A673 (cell line): ENCODE measurements around the gene TPD52L1. TPM values are rescaled to one million over a fixed set of nuclear protein-coding genes. Genes with fewer than 3 reads are reported as not detected.

Experiments
- BruUV-seq: library from RNA; stranded (reverse); fragments of 400-500 nt; replicated peaks from 2 replicates; lab custom pipeline; 2021; lab: Mats Ljungman, UMichigan
- CTCF ChIA-PET: fragments of 300-600 bp; sonication (Branson Sonifier 250); formaldehyde crosslinking; loops from one replicate; lab custom pipeline; 2022; ENCODE audit warnings: antibody characterized with exemption; lab: Charles Lee
- POLR2A ChIA-PET: fragments of 300-600 bp; sonication (Branson Sonifier 250); formaldehyde crosslinking; loops from one replicate; lab custom pipeline; 2022; ENCODE audit warnings: antibody characterized with exemption; ENCODE audit not compliant: low non-redundant PET; lab: Charles Lee
- DNase-seq: peaks from one replicate; pipeline ENCODE4 v3.0.0-alpha.2; 2015; ENCODE audit warnings: low spot score
- H3K27ac ChIP-seq: fragments of 200-600 bp; sonication (generic); 2 replicates; pipeline ENCODE4 v1.5.1; 2016; ENCODE audit warnings: mixed run types, low read depth, mild to moderate bottlenecking, mixed read lengths, antibody characterized with exemption, low read length; ENCODE audit not compliant: poor library complexity, severe bottlenecking
- H3K27me3 ChIP-seq: fragments of 200-600 bp; sonication (generic); replicated peaks from 2 replicates; pipeline ENCODE4 v1.6.1; 2017; ENCODE audit warnings: mixed run types, low read depth, mild to moderate bottlenecking, mixed read lengths, antibody characterized with exemption, low read length; ENCODE audit not compliant: insufficient read depth, poor library complexity
- H3K36me3 ChIP-seq: fragments of 200-600 bp; sonication (generic); 2 replicates; pipeline ENCODE4 v1.6.1; 2016; ENCODE audit warnings: mixed run types, mild to moderate bottlenecking, mixed read lengths, antibody characterized with exemption, low read length; ENCODE audit not compliant: insufficient read depth, poor library complexity, severe bottlenecking
- H3K4me1 ChIP-seq: fragments of 200-600 bp; sonication (generic); 2 replicates; pipeline ENCODE4 v1.6.1; 2017; ENCODE audit warnings: mixed run types, mild to moderate bottlenecking, mixed read lengths, antibody characterized with exemption, low read length; ENCODE audit not compliant: insufficient read depth, poor library complexity, severe bottlenecking
- H3K4me3 ChIP-seq: fragments of 200-600 bp; sonication (generic); 2 replicates; pipeline ENCODE4 v1.5.1; 2016; ENCODE audit warnings: low read depth, mixed run types, mild to moderate bottlenecking, mixed read lengths, low read length; ENCODE audit not compliant: poor library complexity, severe bottlenecking
- H3K9me3 ChIP-seq: fragments of 200-600 bp; sonication (generic); 2 replicates; pipeline ENCODE4 v1.6.1; 2016; ENCODE audit warnings: mixed run types, low read depth, mild to moderate bottlenecking, mixed read lengths, antibody characterized with exemption, low read length; ENCODE audit not compliant: poor library complexity, severe bottlenecking
- EZH2 ChIP-seq: fragments of 200-600 bp; sonication (generic); IDR thresholded peaks from 2 replicates; pipeline ENCODE4 v1.6.1; 2017; ENCODE audit warnings: borderline replicate concordance, low read depth, mild to moderate bottlenecking, mixed read lengths, antibody characterized with exemption, low read length; ENCODE audit not compliant: poor library complexity, severe bottlenecking
- intact Hi-C: fragments of 100-400 bp; cut with micrococcal nuclease; formaldehyde crosslinking; loops from one replicate; pipeline ENCODE4 v1.10.0; 2022; ENCODE audit not compliant: unreplicated experiment
- total RNA-seq: library from RNA; stranded (reverse); gene quantifications from 2 replicates; pipeline ENCODE4 v1.2.3, GENCODE V29; 2021
- TF ChIP-seq, protein P1 (sequence below): fragments of 300-800, 200-600 bp; sonication (generic); conservative IDR thresholded peaks from 2 replicates; pipeline ENCODE4 v1.5.1; 2017; ENCODE audit warnings: low read depth, mild to moderate bottlenecking, antibody characterized with exemption, low read length, moderate library complexity, mixed read lengths

The TPD52L1 gene
- total RNA-seq, 1 experiment from 2014 or later, result 2.0 TPM

DNA sequence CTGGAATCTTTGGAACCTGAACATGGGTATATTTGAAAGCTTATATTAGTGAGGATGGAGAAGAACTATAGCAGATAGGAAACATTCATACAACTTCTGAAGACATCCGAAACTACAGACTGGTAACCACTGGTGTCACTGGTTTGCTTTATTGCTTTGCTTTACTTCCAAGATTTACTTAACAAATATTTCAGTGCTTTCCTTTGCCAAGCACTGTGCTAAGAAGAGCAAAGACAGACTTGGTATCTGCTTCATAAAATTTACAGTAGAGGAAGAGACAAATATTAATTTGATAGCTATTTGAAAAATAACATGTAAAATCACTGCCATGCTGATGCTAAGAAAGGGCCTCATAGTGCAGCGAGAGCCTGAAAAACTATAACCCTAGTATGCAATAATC, 1.8 kb downstream of the TPD52L1 start:
- Histone ChIP-seq H3K9me3 (no peaks in the 10 kb centered on the region), H3K27me3 (no peaks in the 10 kb centered on the region), H3K4me3 (no peak overlapping the region), H3K27ac (no peak overlapping the region), H3K36me3 (no peaks in the 10 kb centered on the region), H3K4me1 (peaks cover 5% of the 10 kb centered on the region)
- BruUV-seq, result no TSS peak
- DNase-seq, result no peak
- TF ChIP-seq, protein P1, sequence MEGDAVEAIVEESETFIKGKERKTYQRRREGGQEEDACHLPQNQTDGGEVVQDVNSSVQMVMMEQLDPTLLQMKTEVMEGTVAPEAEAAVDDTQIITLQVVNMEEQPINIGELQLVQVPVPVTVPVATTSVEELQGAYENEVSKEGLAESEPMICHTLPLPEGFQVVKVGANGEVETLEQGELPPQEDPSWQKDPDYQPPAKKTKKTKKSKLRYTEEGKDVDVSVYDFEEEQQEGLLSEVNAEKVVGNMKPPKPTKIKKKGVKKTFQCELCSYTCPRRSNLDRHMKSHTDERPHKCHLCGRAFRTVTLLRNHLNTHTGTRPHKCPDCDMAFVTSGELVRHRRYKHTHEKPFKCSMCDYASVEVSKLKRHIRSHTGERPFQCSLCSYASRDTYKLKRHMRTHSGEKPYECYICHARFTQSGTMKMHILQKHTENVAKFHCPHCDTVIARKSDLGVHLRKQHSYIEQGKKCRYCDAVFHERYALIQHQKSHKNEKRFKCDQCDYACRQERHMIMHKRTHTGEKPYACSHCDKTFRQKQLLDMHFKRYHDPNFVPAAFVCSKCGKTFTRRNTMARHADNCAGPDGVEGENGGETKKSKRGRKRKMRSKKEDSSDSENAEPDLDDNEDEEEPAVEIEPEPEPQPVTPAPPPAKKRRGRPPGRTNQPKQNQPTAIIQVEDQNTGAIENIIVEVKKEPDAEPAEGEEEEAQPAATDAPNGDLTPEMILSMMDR, result no peak
- TF ChIP-seq EZH2, result no peak
- ChIA-PET POLR2A (no interaction called here), CTCF (no interaction called here)
- intact Hi-C loops, result loop anchor here (2.0 kb wide), 1 partner anchor 145 kb away; the partner anchor contains the start of gene HDDC2

DNA sequence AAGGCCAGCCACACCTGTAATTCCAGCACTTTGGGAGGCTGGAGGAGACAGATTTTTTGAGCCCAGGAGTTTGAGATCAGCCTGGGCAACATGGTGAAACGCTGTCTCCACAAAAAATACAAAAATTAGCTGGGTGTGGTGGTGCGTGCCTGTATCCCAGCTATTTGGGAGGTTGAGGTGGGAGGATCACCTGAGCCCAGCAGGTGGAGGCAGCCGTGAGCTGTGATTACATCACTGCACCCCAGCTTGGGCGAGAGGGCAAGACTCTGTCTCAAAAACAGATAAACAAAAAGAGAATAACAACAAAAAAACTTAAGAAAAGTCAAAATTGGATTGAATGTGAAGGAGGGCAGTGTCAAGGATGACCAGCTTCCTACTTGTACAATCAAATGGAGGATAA, 2.9 kb downstream of the TPD52L1 start:
- intact Hi-C loops, result no loop called here
- no peaks in the 10 kb centered on the region for H3K36me3 ChIP-seq
- H3K4me1 ChIP-seq, result peaks cover 5% of the 10 kb centered on the region
- BruUV-seq, result no TSS peak
- CTCF ChIA-PET, result no interaction called here
- no peak overlapping the region for H3K4me3 ChIP-seq
- H3K27me3 ChIP-seq, result no peaks in the 10 kb centered on the region
- POLR2A ChIA-PET, result no interaction called here
- H3K9me3 ChIP-seq, result no peaks in the 10 kb centered on the region
- DNase-seq, result no peak
- H3K27ac ChIP-seq, result no peak overlapping the region
- TF ChIP-seq, protein P1, result no peak
- TF ChIP-seq EZH2, result no peak

DNA sequence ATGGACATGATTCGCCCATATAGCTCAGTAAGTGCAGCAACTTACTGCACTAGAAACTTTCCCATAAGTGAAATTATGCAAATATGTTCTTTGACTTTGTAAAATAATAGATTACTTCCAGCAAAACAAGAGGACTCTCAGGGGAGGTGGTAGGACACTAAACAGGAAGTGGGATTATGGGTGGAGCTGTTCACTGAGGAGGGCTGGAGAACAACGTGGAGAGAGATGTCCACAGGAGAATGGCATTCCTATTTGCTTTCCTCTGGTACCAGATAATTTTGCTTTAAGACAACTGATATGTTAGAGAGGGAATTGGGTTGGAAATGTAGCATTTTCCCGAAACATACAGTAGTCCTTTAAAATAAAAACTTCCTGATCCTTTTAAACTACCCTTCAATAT, 3.7 kb downstream of the TPD52L1 start:
- Histone ChIP-seq H3K4me3 (no peak overlapping the region), H3K36me3 (no peaks in the 10 kb centered on the region), H3K27ac (no peak overlapping the region), H3K4me1 (peaks cover 5% of the 10 kb centered on the region), H3K9me3 (no peaks in the 10 kb centered on the region), H3K27me3 (no peaks in the 10 kb centered on the region)
- ChIA-PET POLR2A (no interaction called here), CTCF (no interaction called here)
- intact Hi-C loops, result no loop called here
- TF ChIP-seq EZH2, result no peak
- TF ChIP-seq, protein P1, result no peak
- BruUV-seq, result no TSS peak
- DNase-seq, result peak; percentile 22
